Activated gamma-delta T cell treated with anti-CD3 and anti-CD28 coated beads, Interleukin-2, amount 50 U/mL, for 16 hours (primary cell): Measurements from ENCODE around the gene TP53AIP1.

Source experiments
- DNase-seq: peaks from one replicate; pipeline ENCODE4 v3.0.0-alpha.2; 2020; ENCODE audit warnings: low read depth

TP53AIP1 gene

DNA sequence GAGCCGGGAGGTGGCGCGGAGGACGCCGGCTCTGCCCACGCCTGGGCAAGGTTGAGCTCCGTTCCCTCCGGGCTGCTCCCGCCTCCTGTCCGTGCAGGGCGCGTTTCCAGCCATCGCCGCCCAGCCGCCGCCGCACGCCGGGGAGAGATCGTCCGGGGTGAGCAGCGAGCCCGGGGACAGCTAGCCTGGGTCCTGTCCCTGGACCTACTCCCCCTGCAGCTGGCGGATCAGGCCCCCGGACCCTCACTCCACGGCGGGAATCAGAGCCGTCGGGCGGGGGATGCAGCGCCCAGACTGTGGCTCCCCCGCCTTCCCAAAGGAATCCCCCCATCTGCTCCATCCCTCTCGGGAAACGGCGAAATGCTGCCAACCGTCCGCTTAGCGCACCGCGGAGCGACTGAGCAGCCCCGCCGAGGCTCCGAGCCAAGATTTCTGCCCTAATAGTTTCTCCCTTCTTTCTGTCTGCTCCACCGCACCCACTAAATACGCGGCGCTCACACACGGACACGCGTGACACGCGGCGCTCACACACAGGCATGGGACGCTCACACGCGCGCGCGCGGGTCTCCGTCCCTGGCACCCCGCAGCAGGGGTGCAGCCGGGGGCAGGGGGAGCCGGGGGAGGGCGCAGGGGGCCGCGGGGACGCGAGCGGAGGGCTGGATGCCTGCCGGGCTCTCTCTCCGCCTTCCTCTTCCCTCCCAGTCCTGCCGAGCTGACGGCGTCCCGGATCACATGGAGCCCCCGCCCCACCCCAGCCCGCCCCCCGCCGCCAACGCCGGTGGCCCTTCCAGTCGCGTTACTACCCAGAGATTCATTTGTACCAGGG is 51.9 kb downstream of the TP53AIP1 start, which contains the start of gene KCNJ5:
Gene KCNJ5, plus strand, starts transcription at position 814 of the 826 bp plus-strand sequence. CDS start 19,918 bp downstream, outside the sequence.
- DNase-seq, result no peak

DNA sequence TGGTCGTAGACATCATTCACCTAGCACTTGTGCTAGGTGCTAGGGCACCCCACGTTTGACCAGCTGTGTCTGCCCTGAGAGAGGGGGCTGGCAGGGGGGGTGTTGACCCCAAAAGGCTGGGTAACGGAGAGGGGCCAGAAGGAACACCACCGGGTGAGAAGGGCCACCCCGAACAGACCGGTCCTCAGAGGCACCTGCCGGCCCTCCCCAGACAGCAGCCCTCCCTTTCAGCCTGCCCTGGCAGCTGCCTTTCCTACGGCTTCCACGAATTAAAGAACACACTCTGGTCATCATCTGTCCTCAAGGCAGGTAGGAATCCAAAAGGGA is 52.5 kb downstream of the TP53AIP1 start:
- DNase-seq, result no peak

DNA sequence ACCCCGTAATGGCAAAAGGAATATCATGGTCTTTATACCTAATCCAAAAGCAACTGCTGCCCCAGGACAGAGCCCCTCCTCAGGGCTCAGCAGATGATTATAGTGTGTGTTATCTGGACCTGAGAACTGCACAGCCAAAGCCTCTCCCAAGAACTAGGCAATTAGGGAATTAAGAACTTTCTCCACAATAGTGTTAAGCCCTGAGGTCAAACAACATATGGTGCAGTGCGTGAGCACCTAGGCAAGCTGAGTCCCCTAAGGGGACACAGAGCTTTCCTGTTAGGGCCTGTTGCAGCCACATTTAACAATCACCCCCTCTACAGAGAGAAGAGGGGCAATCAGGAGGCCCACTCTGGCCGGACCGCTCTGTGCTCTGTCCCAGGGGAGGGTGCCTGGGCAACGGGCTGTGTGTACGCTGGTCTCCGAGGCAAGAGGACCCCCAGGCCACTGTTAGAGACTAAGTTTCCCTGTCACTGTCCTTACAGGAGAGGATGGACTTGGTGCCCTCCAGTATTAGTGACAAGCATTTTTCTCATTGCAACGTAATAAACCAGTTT is 52.9 kb downstream of the TP53AIP1 start:
- no peak for DNase-seq

DNA sequence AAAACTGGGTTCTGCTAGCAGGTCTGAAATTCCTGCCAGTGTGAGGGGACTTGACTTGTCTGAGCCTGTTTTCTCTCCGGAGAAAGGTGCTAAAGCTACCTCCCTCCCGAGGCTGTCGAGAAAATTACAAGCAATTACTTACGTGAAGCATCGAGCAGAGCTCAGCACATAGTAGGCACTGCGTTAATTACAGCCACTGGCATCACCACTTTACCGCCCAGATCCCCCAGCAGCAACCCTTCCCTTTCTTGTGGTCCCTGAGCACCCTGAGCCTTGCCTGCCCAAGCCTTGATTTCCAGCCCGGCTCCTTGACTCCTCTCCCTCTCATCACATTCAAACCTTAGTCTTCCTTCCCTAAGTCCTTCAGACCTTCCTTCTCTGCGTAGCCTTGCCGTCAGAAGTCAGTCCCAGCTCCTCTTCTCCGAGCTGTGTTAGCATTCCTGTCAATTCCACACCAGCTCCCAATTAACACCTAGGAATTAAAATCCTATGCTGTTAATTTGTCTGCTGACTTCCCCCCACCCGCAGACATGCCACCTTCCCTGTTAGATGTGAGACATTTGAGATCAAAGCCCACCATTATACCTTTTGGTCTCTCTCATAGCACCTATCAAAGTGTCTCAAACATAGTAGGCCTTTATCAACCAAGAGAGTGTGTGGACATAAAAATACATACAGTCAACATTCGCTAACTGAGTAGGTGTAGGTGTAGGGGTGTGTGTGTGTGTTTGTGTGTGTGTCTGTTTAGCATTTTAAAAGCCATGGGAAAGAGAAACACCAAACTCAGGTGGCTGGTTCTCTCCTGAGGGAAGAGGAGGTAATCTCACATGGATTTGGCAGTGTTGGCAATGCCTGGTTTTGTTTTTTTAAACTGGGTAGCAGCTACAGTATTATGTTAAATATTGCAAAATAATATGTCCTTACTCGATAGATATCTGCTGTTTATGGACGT is 54.4 kb downstream of the TP53AIP1 start:
- DNase-seq, result no peak

DNA sequence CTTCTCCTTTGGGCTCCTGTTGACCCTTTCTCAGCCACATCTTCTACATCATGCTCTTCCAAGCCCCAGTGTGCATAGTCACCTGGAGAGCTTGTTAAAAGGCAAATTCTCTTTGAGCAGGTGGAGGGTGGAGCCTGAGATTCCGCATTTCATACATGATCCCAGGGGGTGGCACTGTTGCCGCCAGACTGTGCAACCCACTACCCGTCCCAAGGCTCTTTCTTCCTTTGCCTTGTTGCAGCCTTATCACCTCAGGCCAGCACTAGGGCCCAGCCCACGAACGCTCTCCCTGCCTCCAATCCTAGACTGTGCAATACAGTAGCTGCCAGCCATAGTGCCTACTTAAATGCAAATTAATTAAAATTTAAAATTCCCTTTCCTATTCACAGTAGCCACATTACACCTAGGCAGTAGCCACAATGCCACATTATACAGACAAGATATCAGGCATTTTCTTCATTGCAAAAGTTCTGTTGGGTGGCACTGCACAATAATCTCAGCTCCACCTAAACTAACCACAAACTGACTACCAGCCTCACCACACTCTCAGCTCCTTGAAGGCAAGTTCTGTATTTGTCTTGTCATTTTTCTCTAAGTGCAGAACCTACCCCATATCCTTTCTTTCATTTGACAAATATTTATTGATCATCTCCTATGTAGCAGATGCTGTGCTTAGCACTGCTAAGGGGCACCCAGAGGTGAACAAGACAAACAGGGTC is 56.1 kb downstream of the TP53AIP1 start:
- DNase-seq, result no peak
